ENCODE measurements around the gene SLN.

SLN gene

DNA sequence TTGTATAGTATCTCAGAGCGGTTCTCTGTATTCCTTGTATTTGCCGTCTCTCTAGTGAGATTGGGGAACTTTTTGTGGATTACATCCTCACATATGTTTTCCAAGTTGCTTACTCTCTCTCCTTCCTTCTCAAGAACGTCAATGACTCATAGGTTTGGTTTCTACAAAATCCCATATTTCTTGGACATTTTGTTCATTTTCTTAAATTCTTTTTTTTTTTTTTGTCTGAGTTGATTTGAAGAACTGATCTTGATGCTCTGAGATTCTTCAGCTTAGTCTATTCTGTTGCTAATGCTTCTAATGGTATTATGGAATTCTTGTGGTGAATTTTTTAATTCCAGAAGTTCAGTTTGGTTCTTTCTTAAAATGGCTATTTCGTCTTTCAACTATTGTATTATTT, 28.4 kb upstream of the SLN start:
- in situ Hi-C loops (cut with MboI; ENCODE audit: low pct_unique_long_range_greater_than_20kb, low sequenced_read_pairs, unreplicated experiment) = no loop called here

DNA sequence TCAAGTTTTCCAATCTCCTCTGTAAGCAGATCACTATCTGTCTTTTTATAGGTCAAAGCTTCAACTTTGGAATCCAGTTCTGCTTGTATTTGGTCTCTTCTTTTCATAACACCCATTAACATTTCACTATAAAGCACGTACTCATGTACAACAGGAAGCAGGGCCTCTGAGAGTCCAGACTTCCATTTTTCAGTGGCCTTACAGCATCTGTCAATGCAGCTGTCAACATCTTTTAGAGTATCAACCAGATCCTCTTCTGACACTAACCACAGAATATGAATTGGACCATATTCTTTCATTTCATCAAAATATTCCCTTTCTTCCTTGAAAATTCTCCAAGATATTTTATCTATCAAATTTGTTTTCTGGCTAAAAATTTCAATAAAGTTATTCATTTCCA, 24.7 kb upstream of the SLN start:
- TF ChIP-seq, protein P1, sequence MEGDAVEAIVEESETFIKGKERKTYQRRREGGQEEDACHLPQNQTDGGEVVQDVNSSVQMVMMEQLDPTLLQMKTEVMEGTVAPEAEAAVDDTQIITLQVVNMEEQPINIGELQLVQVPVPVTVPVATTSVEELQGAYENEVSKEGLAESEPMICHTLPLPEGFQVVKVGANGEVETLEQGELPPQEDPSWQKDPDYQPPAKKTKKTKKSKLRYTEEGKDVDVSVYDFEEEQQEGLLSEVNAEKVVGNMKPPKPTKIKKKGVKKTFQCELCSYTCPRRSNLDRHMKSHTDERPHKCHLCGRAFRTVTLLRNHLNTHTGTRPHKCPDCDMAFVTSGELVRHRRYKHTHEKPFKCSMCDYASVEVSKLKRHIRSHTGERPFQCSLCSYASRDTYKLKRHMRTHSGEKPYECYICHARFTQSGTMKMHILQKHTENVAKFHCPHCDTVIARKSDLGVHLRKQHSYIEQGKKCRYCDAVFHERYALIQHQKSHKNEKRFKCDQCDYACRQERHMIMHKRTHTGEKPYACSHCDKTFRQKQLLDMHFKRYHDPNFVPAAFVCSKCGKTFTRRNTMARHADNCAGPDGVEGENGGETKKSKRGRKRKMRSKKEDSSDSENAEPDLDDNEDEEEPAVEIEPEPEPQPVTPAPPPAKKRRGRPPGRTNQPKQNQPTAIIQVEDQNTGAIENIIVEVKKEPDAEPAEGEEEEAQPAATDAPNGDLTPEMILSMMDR (IDR thresholded peaks at IDR 0.05; ENCODE audit: extremely low read depth, insufficient read depth, missing control alignments) = no peak
- in situ Hi-C loops (cut with MboI; ENCODE audit: low pct_unique_long_range_greater_than_20kb, low sequenced_read_pairs, unreplicated experiment) = no loop called here
- no peak for DNase-seq (ENCODE audit: low spot score)

More for the DNA sequence above, 28.4 kb upstream of the SLN start:
- TF ChIP-seq, protein P1 (IDR thresholded peaks at IDR 0.05; ENCODE audit: extremely low read depth, insufficient read depth, missing control alignments) = no peak
- no peak for DNase-seq (ENCODE audit: low spot score)

DNA sequence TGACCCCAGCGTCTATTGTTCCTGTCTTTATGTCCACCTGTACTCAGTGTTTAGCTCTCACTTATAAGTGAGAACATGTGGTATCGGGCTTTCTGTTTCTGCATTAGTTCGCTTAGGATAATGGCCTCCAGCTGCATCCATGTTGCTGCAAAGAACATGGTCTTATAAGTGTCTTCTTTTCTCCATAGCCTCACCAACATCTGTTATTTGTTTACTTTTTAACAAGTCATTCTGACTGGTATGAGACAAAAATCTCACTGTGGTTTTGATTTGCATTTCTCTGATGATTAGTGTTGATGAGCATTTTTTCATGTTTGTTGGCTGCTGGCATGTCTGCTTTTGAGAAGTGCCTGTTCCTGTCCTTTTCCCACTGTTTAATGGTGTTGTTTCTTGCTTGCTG, 21.7 kb upstream of the SLN start:
- TF ChIP-seq, protein P1 (IDR thresholded peaks at IDR 0.05; ENCODE audit: extremely low read depth, insufficient read depth, missing control alignments) = no peak
- in situ Hi-C loops (cut with MboI; ENCODE audit: low pct_unique_long_range_greater_than_20kb, low sequenced_read_pairs, unreplicated experiment) = no loop called here
- no peak for DNase-seq (ENCODE audit: low spot score)

DNA sequence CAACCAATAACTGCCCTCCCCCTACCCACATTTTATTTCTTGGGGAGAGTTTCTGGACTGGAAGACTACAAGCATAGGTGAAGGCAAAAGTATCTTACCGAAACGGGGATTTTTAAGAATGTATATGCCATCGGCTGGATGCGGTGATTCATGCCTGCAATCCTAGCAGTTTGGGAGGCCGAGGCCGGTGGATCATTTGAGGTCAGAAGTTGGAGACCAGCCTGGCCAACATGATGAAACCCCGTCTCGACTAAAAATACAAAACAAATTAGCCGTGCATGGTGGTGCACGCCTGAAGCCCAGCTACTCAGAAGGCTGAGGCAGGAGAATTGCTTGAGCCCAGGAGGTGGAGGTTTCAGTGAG, 20.8 kb upstream of the SLN start:
- DNase-seq (ENCODE audit: low spot score) = no peak
- in situ Hi-C loops (cut with MboI; ENCODE audit: low pct_unique_long_range_greater_than_20kb, low sequenced_read_pairs, unreplicated experiment) = no loop called here
- TF ChIP-seq, protein P1 (IDR thresholded peaks at IDR 0.05; ENCODE audit: extremely low read depth, insufficient read depth, missing control alignments) = no peak

DNA sequence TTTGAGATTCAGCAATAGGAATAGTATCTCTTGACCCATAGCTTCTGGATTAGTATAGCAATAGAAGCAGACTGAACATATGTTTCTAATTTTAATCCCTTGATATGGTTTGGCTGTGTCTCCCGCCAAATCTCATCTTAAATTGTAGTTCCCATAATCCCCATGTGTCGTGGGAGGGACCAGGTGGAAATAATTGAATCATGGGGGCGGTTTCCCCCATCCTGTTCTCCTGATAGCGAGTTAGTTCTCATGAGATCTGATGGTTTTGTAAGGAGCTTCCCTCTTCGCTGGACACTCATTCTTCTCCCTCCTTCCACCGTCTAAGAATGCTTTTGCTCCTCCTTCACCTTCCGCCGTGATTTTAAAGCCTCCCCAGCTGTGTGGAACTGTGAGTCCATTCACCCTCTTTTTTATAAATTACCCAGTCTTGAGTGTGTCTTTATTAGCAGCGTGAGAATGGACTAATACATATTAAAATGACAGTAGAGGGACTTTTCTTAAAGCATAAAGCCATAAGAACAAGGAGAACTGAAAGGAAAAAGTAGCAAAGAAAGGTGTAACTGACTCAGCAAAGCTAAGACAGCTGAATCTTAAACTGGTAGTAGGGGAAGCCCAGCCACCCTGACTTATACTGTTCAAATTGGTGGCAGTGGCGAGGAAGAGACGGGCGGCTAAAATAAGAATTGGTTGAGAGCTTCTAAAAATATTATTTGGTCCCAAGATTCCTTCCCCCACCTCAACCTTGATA, 20.3 kb upstream of the SLN start:
- in situ Hi-C loops (cut with MboI; ENCODE audit: low pct_unique_long_range_greater_than_20kb, low sequenced_read_pairs, unreplicated experiment) = no loop called here
- TF ChIP-seq, protein P1 (IDR thresholded peaks at IDR 0.05; ENCODE audit: extremely low read depth, insufficient read depth, missing control alignments) = no peak
- DNase-seq (ENCODE audit: low spot score) = peak; percentile 29

DNA sequence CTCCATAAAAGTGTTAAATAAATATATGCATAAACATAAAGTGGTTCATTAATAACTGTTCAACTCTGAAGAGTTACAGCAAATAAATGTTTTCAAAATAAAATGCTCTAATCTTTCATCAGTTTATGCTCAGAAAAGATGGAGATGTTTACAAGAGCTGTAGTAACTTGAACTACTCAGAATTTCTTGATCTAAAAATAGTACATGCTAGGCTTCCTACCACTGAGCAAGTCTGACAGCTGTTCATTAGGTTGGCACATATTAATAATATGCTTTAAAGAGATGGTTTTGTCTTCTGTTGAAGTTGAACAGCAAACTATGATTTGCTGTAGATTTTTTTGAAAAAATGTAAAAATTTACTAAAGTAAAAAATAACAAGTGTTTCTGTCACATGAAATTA, 10.8 kb upstream of the SLN start:
- TF ChIP-seq, protein P1 (IDR thresholded peaks at IDR 0.05; ENCODE audit: extremely low read depth, insufficient read depth, missing control alignments) = no peak
- DNase-seq (ENCODE audit: low spot score) = no peak
- in situ Hi-C loops (cut with MboI; ENCODE audit: low pct_unique_long_range_greater_than_20kb, low sequenced_read_pairs, unreplicated experiment) = no loop called here
